Activated naive CD4-positive, alpha-beta T cell treated with anti-CD3 and anti-CD28 coated beads, Interleukin-2, amount 50 U/mL, for 72 hours (primary cell): ENCODE results near the gene DPYSL4. TPM values are rescaled to one million over a fixed set of nuclear protein-coding genes. Genes with fewer than 3 reads are reported as not detected.
A peak's percentile ranks its signal among the peaks of the same experiment; 100 is the strongest.

Source experiments
- ATAC-seq, 2 donors: fragments of 150-1000 bp; cut with Tn5 transposase; 2 replicates each; pipeline ENCODE4 v1.10.0; 2021; ENCODE audit warnings: mild to moderate bottlenecking in 2 of 2, moderate library complexity in 2 of 2
- DNase-seq, 2 donors: peaks; one replicate each; pipeline ENCODE4 v3.0.0; 2021 to 2022; ENCODE audit warnings: low spot score in 2 of 2
- H3K27ac Mint-ChIP-seq, 2 donors: one replicate each; pipeline ENCODE4 v1.8.0; 2022; ENCODE audit warnings: mild to moderate bottlenecking in 2 of 2, mixed read lengths in 2 of 2
- H3K36me3 Mint-ChIP-seq, 2 donors: one replicate each; pipeline ENCODE4 v1.8.0; 2022; ENCODE audit warnings: mixed read lengths in 2 of 2
- H3K9me3 Mint-ChIP-seq, 2 donors: one replicate each; pipeline ENCODE4 v1.8.0; 2022; ENCODE audit warnings: mixed read lengths in 2 of 2
- total RNA-seq, 2 donors: library from RNA; stranded (reverse); gene quantifications; one replicate each; pipeline ENCODE4 v1.2.3, GENCODE V29; 2022

The DPYSL4 gene
- total RNA-seq, 2 donors from 2014 or later = 2.8 to 65.2 TPM

- Mint-ChIP-seq H3K27ac (no peak overlapping the region), H3K36me3 (peaks cover 0 to 6% of the 10 kb centered on the region in 2 donors), H3K9me3 (peaks cover 0 to 5% of the 10 kb centered on the region in 2 donors)
- ATAC-seq (no peak), DNase-seq (no peak)
Observed at GRCh38 chr10:132168571-132169030, 18.1 kb upstream of the DPYSL4 start.

DNA sequence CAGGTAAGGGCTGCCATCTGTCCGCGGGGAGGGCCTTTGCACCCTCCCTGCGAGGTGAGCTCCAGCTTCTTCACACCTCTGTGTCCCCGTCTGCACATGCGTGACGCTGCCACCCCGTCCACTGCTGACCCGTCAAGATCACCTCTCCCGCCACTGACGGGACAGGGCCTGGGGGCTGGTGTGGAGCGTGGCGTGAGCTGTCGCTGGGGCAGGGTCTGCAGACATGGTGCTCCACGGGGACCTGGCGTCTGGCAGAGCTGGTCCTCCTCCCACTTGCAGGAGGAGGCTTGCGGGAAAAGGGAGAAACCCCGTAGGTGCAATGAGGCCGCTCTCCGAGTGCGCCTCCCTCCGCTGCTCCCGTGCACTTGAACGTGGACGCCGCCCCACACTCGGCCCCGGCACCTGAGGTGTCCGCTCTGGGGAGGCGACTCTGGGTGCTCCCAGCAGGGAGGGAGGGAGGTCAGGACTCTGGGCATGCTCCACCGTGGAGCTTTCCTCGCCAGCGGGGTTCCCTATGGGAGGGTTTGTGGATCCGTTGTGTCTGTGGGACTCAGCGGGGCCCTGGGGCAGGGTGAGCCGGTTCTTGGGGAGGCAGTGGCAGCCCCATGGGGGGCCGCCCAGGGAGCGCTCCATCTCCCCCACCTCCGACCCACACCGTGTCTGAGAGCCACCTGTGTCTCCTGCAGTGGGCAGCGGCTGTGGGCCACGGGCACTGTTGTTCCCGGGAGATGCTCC lies 17.6 kb upstream of the DPYSL4 start:
- peaks cover 0 to 6% of the 10 kb centered on the region in 2 donors for H3K36me3 Mint-ChIP-seq
- peaks cover 0 to 5% of the 10 kb centered on the region in 2 donors for H3K9me3 Mint-ChIP-seq
- no peak for ATAC-seq
- DNase-seq = no peak
- H3K27ac Mint-ChIP-seq = no peak overlapping the region

GRCh38 chr10:132169766-132170560 lies 16.8 kb upstream of the DPYSL4 start:
- Mint-ChIP-seq H3K9me3 (peaks cover 0 to 5% of the 10 kb centered on the region in 2 donors), H3K27ac (no peak overlapping the region), H3K36me3 (peaks cover 0 to 6% of the 10 kb centered on the region in 2 donors)
- DNase-seq = no peak
- ATAC-seq = no peak

GRCh38 chr10:132170561-132171361 lies 16.0 kb upstream of the DPYSL4 start:
- H3K9me3 Mint-ChIP-seq = peaks cover 0 to 5% of the 10 kb centered on the region in 2 donors
- no peak for ATAC-seq
- H3K27ac Mint-ChIP-seq = no peak overlapping the region
- DNase-seq = no peak
- peaks cover 0 to 6% of the 10 kb centered on the region in 2 donors for H3K36me3 Mint-ChIP-seq

DNA sequence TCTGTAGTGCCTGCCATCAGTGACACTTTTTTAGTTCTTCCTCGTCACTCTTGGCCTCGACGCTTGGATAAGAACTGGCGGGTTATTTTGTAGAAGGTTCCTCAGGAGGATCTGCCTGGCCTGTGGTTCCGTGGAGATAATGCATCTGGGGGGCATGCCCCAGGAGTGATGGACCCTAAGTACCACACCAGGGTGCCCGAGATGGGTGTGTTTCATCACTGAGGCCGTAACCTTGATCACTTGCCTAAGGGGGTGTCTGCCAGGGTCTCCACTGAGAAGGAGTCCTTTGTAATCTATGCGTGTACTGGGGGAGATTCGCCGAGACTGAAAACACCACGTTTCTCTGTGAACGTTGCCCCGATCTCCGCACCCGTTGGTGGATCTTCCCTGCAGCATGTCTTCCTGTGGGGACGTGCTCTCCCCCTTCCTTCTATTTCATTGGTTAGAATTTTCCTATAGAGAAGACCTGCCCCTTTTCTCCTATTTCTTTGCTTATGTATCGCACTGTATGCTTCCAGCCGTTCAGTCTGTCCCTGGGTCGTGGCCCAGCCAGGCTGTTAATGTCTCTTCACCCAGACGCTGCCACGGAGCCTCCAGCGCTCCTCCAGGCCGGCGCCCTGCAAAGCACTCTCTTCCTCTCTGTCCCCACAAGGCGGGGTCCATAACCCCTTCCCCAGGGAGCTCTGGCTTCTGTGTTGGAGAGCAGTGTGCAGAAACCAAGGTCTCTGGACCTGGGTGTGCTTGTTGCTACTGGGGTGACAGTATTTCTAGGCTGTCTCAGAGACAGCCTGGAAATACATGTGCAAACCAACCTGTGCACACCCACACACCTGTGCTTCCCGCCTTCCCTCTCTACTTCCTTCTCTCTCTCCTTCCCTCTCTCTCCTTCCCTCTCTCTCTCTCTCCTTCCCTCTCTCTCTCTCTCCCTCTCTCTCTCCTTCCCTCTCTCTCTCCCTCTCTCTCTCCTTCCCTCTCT lies 14.4 kb upstream of the DPYSL4 start:
- DNase-seq (no peak), ATAC-seq (peak; percentile 26 to 58)
- Mint-ChIP-seq H3K36me3 (peaks cover 0 to 6% of the 10 kb centered on the region in 2 donors), H3K9me3 (peaks cover 0 to 5% of the 10 kb centered on the region in 2 donors), H3K27ac (peak overlapping the region in 1 of 2 donors; percentile 25)

- peak overlapping the region in 1 of 2 donors; percentile 97 for H3K27ac Mint-ChIP-seq
Observed at GRCh38 chr10:132173185-132173584, 13.6 kb upstream of the DPYSL4 start.

GRCh38 chr10:132174237-132174636 lies 12.5 kb upstream of the DPYSL4 start:
- ATAC-seq (no peak), DNase-seq (no peak)
- H3K36me3 Mint-ChIP-seq = peaks cover 0 to 6% of the 10 kb centered on the region in 2 donors
- H3K27ac Mint-ChIP-seq = peak overlapping the region in 1 of 2 donors; percentile 55
- peaks cover 0 to 5% of the 10 kb centered on the region in 2 donors for H3K9me3 Mint-ChIP-seq

More at GRCh38 chr10:132173185-132173584, 13.6 kb upstream of the DPYSL4 start:
- peaks cover 0 to 6% of the 10 kb centered on the region in 2 donors for H3K36me3 Mint-ChIP-seq
- ATAC-seq = no peak
- peaks cover 0 to 5% of the 10 kb centered on the region in 2 donors for H3K9me3 Mint-ChIP-seq
- no peak for DNase-seq

- ATAC-seq (no peak), DNase-seq (no peak)
- Mint-ChIP-seq H3K9me3 (peaks cover 0 to 5% of the 10 kb centered on the region in 2 donors), H3K27ac (no peak overlapping the region), H3K36me3 (peaks cover 0 to 6% of the 10 kb centered on the region in 2 donors)
Observed at GRCh38 chr10:132175408-132175807, 11.3 kb upstream of the DPYSL4 start.

GRCh38 chr10:132175907-132176581 lies 10.7 kb upstream of the DPYSL4 start:
- Mint-ChIP-seq H3K36me3 (peaks cover 0 to 6% of the 10 kb centered on the region in 2 donors), H3K27ac (no peak overlapping the region), H3K9me3 (peaks cover 0 to 5% of the 10 kb centered on the region in 2 donors)
- ATAC-seq (peak; percentile 69 to 74), DNase-seq (no peak)

DNA sequence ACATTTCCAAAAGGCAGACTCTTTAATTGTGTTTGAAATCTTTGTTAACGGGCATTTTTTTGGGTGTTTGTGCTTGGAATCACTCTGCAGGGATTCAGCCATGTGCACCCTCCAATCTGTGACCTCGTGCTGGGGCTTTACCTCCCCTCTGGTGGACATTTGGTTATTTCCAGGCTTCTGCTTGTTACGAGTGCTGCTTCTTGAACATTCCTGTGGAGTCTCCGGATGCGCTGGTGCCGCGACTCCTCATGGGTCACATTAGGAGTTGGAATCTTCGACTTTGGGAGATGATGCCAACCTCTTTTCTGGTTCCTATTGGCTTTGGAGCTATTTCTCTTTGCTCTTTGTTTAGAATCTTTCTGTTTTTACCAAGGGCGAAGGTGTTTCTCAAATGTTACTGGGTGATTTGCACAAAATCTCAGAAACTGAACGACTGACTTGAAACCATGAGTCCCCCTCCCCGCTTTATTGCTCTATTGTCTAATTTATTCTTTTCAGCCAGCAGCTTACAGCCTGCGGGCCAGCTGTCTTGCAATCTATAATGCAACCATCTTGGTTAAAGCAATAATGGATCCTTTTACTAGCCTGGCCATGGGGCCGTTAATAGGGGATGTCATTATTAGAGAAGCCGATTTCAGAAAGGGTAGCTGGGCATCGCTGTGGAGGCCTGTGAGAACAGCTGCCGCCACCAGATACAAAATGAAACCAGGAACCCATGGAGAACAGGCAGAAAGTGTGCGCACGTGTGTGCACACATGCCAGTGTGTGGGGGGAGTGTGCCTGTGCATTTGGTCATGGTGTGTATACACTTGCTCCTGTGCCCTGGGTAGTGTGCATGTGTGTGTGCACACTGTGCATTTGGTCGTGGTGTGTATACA lies 9.9 kb upstream of the DPYSL4 start:
- ATAC-seq (no peak), DNase-seq (no peak)
- Mint-ChIP-seq H3K36me3 (peaks cover 0 to 6% of the 10 kb centered on the region in 2 donors), H3K27ac (no peak overlapping the region), H3K9me3 (peaks cover 0 to 5% of the 10 kb centered on the region in 2 donors)

GRCh38 chr10:132178046-132178445 lies 8.7 kb upstream of the DPYSL4 start:
- no peak overlapping the region for H3K27ac Mint-ChIP-seq
- DNase-seq = no peak
- H3K36me3 Mint-ChIP-seq = peaks cover 0 to 6% of the 10 kb centered on the region in 2 donors
- H3K9me3 Mint-ChIP-seq = peaks cover 0 to 5% of the 10 kb centered on the region in 2 donors
- ATAC-seq = no peak

DNA sequence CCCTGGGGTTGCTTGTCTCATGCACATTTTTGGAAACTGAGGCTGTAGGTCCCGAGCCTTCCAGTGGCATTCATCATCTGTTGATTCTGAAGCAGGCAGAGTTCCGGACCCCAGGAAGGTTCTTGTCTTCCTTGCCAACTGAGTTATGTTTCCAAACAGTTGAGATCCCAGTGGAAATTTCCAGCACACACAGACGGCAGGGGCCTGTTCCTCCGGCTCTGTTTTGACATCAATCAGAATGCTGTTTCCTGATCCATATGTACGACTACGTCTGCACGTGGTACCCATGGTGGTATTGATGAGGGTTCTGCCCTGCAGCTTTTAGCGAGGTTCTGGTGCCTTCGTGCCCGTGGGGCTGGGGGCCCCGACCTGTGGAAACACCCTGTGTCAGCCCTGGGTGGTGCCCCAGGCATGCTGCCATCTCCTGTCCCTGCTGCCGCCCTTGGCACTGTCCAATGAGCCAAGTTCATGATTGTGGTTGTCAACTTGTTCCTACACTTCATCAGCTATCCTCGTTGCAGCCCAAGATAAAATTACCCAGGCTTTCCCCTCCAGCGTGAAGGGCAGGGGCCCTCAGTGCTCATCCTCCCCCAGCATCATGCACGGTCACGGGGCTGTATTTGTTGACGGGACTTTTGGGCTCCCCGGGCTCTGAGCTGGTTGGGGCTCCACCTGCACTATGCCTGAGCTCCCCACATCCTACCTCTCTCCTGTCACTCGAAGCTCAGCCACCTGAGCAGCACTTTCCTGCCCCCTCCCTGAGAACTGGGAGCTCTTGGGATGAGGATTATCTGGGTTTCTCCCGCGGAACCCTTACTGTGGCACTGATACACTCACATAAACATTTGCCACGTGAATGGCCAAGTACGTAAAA lies 7.8 kb upstream of the DPYSL4 start:
- no peak for ATAC-seq
- no peak overlapping the region for H3K27ac Mint-ChIP-seq
- no peak for DNase-seq
- no peaks in the 10 kb centered on the region for H3K9me3 Mint-ChIP-seq
- H3K36me3 Mint-ChIP-seq = no peaks in the 10 kb centered on the region

GRCh38 chr10:132179551-132180392 lies 7.0 kb upstream of the DPYSL4 start:
- no peak overlapping the region for H3K27ac Mint-ChIP-seq
- ATAC-seq (no peak), DNase-seq (no peak)
- H3K9me3 Mint-ChIP-seq = no peaks in the 10 kb centered on the region
- no peaks in the 10 kb centered on the region for H3K36me3 Mint-ChIP-seq
